Activated T-helper 1 cell treated with anti-CD3 and anti-CD28 coated beads, Interleukin-2, amount 50 U/mL, for 16 hours (primary cell): ENCODE results near the gene FAM240A.

Source experiments
- DNase-seq, 2 donors: peaks; one replicate each; pipeline ENCODE4 v3.0.0-alpha.2; 2020; ENCODE audit warnings: low read depth in 1 of 2, low spot score in 1 of 2

FAM240A gene

DNA sequence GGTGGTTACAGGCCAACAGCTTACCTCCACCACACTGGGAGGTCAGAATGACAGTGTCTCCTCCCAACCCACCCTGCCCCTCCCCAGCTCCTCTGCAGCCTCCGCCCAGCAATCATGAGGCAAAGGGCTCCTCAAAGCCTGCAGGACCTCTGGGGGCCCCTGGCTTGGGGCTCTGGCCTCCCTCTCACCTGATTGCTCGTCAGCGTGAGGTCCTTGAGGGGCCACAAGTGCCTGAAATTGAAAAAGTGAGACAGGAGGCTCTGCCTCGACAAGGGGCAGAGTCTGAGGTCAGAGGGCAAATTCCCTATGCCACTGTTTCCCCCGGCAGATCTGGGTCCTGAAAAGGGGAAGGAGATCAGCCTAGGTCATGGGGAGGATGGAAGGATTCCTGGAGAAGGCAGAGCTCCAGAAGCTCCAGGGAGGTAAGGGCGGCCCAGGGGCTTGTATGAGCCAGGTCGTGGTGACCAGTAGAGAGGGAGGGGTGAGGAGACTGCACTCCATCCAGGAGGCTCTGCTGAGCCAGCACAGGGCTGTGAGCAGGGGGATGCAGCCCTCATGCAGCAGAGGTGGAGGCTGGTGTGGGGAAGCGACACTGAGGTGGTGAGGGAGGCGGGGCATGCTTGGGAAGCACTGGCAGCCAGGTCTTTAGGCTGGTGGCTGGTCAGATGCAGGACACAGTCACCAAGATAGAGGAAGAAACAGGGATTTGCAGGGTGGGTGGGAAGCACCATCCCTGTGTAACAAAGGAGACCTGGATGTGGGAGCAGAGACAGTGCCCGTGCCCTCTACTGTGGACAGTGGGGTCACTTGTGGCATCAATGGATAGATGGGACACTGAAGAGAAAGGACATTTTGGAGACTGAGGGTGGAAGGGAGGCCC, 61.1 kb downstream of the FAM240A start:
- no peak for DNase-seq

- DNase-seq = no peak
These were observed 61.9 kb downstream of the FAM240A start for GRCh38 chr3:46674031-46674845.

DNA sequence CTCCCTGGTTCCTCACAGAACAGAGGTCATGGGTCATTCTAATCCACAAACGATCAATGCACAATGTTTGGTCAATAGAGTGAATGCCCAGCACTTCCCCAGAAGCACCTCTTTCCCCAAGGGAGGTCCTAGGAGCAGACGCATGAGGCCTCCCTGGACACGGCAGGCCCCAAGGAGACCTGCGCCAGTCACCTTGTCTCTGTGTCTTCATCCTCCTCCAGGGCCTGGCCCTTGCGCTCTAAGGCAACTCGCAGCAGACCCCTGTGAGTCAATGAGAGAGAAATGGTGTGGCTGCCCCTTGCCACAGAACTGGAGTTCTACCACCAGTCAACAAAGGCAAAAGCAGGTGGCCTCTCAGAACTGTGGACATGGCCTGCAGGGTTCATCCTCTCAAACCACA, 63.1 kb downstream of the FAM240A start:
- DNase-seq = no peak
